GM19328 (cell line): ENCODE results near the gene CGGBP1.

Experiments used
- ATAC-seq: cut with Tn5 transposase; IDR thresholded peaks from one replicate; pipeline ENCODE4 v1.9.1; 2021; ENCODE audit warnings: mild to moderate bottlenecking, moderate library complexity; ENCODE audit not compliant: unreplicated experiment

The CGGBP1 gene

DNA sequence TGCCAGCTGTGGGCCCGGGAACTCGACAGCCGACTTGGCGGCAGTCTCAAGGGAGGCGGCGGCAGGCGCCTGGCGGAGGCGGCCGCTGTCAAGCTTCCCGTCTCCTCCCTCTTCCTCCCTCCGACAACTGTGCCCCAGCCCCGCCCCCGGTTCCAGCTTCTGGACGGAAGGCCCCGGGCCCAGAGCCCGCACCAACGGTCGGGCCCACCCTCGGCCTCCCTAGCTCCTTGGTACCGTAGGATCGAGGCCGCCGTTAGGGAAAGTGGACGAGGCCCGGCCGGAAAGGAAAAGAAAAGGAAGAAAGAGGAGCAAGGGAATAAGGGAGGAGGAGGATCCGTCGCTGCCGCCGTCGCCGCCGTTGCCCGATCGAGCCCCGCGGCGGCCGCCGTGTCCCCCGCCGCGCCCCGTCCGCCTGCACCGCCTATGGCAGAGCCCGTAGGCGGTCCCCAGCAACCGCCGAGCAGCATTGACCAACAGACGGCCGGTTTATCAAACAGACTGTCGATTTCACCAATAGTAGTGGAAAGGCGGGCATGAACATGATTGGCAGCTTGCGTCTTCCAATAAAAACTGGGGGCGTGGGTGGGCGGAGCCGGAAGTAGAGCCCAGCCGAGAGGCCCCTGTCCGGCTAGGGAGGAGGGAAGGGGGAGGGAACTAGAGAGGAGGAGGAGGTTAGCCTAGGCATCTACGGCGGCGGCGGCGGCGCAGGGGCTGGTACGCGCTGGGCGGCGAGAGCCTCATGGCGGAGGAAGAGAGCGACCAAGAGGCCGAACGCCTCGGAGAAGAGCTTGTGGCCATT lies at the start of gene CGGBP1, which contains the start of gene ZNF654:
Gene CGGBP1 (minus strand): TSS at position 425 of the 799 bp plus-strand sequence. CDS start 3,029 bp downstream, outside the sequence.
Gene ZNF654 (plus strand): TSS at position 675 of the 799 bp plus-strand sequence. CDS start 65 bp downstream, at position 740.
- peak; percentile 93 for ATAC-seq

DNA sequence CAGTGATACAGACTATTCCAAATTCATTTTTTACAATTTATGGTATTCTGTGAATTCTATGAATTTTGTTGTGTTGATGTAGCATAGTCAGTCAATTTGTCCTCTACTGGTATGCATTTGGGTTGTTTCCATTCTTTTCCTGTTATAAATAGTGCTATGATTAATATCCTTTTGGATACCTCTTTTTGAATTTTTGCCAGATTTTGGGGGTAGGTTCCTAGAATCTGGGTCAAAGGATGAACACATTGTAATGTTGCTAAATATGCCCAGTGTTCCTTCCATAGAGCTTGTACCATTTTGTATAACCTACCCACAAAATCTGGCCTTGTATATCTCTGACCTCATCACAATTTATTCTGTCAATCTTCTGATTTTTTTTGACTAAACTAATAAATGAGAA lies 46.5 kb upstream of the CGGBP1 start:
- ATAC-seq = no peak

DNA sequence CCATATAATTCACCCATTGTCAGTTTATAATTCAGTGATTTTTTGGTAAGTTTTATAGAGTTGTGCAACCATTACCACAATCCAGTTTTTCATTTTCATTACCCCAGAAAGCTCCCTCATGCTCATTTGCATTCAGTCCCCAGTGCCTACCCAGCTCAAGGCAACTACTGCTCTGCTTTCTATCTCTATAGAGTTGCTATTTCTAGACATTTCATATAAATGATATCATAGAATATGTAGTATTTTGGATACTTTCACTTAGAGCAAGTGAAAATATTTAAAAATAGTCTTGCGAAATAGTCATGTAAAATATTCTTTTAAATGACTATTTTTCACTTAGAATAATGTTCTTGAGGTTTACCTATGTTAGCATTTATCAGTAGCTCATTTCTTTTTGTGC lies 42.3 kb upstream of the CGGBP1 start:
- no peak for ATAC-seq

DNA sequence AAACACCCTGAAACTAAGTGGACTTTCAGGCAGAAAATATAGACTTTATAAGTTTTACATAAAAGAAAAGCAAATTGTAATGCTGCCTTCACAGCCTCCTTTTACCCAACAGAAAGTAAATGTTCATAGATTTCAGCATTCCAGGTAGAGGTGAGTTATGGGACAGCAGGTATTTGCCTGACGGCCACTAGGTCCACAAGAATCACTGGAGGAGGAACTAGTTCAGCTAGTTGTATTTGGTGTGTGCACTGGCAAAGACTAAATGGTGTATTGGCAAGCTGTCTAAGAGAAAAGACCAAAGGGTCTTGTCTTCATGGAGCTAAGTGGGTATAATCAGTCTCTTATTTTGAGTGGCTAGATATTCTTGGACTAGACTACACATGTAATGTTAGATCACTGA lies 34.5 kb upstream of the CGGBP1 start:
- ATAC-seq = no peak

DNA sequence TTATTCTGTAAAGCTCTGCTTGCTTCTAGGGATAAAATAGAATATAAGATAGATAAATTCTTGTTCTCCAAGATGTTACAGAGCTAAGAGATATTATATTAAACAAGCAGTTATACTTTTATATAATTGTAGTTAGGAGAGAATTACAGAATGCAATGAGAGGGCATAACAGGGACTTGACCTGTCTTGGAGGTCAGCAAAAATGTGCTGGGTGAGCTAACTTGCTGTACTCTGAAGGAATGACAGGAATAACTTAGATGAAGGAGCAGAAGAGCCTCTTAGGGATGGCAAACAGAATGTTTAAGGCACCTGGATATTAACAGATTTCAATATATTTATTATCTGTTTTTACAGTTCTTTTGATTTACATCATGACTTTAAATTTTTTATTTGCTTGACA lies 33.5 kb upstream of the CGGBP1 start:
- no peak for ATAC-seq

DNA sequence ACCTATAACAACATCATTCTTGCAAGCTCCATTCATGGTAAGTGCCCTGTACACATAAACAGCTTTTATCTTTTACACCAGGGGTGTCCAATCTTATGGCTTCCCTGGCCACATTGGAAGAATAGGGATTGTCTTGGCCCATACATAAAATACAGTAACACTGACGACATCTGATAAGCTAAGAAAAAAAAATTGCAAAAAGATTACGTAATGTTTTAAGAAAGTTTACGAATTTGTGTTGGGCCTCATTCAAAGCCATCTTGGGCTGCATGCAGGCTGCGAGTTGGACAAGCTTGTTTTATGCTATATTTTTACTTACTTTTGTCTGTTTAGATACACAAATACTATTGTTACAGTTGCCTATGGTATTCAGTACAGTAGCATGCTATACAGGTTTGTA lies 31.9 kb upstream of the CGGBP1 start:
- no peak for ATAC-seq

DNA sequence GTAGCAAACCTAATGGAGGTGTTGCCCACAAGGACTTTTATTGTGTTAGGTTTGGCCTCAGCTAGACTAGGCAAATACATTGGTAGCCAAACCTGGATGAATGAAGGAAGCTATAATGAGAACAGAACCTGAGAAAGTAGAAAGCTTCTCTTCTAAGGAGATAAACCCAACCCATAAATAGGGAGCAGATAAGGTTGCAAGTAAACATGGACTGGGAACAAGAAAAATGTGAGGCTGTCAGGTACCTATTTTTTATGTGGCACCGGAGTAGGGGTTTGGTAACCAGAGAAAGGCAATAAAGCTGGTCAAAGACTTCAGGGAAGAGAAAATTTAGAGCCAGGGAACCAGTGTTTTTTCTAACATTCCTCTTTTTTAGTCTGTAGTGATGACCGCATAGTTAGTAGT lies 25.3 kb upstream of the CGGBP1 start:
- ATAC-seq = no peak

DNA sequence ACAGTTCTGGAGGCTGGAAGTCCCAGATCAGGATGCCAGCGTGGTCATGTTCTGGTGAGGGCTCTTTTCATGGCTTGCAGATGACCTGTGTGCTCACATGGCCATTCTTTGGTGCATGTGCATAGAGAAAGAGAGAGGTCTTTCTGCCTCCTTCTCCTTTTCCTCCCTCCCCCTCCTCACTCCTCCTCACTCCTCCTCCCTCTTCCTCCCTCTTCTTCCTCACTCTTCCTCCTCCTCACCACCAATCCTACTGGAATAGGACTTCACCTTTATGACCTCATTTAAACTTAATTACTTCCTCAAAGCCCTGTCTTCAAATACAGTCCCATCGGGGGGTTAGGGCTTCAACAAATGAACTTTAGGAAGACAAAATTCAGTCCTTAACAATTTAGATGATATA lies 24.0 kb upstream of the CGGBP1 start:
- no peak for ATAC-seq

GRCh38 chr3:88078932-88079331 lies 20.1 kb upstream of the CGGBP1 start:
- ATAC-seq = no peak

DNA sequence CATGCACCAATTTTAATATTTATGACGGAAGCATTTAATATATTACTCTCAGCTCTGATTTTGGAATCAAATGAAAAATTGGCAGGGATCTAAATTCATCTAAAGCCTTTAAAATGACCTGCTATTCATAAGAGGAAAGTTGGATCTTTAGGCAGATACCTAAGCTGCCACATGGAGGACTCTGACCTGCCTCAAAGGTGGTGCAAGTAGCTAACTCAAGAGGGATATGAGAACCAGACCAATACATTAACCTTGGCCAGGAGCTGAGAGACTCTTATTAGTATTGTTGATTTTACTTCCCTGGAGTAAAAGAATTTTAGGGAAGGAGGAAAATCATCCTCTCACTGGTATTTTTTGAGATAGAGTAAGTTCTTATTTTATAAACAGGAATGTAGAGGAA lies 17.9 kb upstream of the CGGBP1 start:
- no peak for ATAC-seq

GRCh38 chr3:88075497-88075896 lies 16.7 kb upstream of the CGGBP1 start:
- ATAC-seq = no peak

- no peak for ATAC-seq
Measured at GRCh38 chr3:88075072-88075471, 16.3 kb upstream of the CGGBP1 start.

DNA sequence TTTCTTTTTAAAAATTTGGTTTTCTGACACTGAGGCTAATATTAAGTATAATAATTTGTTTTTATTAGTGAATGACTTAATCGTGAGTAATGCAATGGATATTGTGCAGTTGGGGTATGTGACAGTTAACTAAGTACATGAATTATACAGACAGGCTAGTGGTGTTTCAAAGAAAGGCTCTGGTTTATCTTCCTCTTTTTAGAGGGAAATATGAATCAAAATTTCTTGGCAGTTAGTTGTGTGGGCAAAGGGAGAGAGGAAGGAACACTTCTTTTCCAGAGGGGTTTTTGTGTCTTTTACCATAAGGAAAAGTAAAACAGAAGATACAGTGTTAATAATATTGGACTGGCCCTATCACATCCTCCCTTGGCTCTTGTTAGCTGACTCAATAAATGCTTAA lies 2.9 kb upstream of the CGGBP1 start:
- ATAC-seq = no peak

- ATAC-seq = peak; percentile 7
Measured at GRCh38 chr3:88059380-88060170, 770 bp upstream of the CGGBP1 start.

DNA sequence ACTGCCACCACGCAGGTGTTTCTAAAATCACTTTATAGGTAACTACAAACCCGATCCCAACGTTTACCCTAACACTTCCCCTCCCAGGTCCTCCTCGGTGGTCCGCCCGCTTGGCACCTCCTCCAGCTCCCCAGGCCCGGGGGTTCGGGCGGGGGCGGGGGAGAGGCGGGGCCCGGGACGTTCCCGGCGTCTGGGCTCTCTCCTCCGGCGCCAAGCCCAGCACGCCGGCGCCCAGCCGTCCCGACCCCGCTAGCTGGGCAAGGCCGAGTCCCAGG lies 562 bp downstream of the CGGBP1 start:
- peak; percentile 15 for ATAC-seq

- ATAC-seq = no peak
Measured at GRCh38 chr3:88057630-88058305, 1.0 kb downstream of the CGGBP1 start.

DNA sequence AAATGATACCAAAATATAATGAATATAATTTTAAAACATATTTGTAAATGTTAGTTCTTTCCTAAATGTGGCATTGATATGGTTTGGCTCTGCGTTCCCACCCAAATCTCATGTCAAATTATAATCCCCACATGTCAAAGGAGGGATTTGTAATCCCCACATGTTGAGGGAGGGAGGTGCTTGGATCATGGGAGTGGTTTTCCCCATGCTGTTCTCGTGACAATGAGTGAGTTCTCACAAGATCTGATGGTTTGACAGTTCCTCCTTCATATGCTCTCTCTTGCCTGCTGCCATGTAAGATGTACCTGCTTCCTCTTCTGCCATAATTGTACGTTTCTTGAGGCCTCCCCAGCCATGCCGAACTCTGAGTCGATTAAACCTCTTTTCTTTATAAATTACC lies 12.0 kb downstream of the CGGBP1 start:
- no peak for ATAC-seq

DNA sequence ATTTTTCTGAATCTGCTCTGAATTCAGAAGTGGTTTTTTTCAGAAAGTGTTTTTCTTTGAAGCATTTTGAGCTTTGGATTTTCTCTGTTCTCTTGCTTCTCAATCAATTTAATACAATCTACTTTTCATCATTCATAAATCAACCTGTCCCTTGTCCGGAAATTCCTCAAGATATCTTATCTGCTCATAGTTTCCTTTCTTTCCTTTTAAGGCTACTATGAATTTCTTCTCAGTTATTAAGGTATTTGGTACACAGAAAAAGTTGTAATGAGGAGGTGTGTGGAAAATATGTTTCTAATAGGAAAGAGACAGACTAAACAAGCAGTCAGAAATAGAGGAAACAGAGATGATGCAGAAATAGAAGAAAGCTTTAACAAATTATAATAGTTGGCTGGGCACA lies 14.4 kb downstream of the CGGBP1 start:
- ATAC-seq = no peak

GRCh38 chr3:88041005-88041404 lies 17.8 kb downstream of the CGGBP1 start:
- no peak for ATAC-seq

GRCh38 chr3:88040529-88040928 lies 18.3 kb downstream of the CGGBP1 start:
- no peak for ATAC-seq

- ATAC-seq = no peak
Measured at GRCh38 chr3:88038566-88038965, 20.2 kb downstream of the CGGBP1 start.

DNA sequence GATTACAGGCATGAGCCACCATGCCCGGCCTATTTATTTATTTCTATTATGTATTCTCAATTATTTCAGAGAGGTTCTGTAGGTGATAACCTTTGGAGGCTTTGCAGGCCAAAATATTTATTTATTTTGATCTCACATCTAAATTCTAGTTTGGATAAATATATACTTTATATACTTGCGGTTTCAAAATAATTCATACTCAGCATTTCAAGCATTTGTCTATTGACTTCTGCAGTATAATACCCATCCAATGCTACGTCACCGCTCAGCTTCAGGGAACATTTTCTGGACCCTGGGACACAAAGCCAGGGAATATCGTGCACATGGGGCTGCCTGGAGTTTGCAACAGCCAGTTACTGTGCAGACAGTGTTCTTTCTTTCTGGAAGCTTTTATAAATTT lies 22.6 kb downstream of the CGGBP1 start:
- no peak for ATAC-seq
